ENCODE results near the gene SLC29A1.

Gene SLC29A1

GRCh38 chr6:44263354-44264100, 40.1 kb downstream of the SLC29A1 start:
- DNase-seq = peak in 3 of 10 donors; percentile 23 to 58 (median 37)
- intact Hi-C loops (cut with DNase I) = no loop called here

- intact Hi-C loops (cut with DNase I) = no loop called here
- DNase-seq = peak in 4 of 10 donors; percentile 26 to 83 (median 74)
These were observed 41.0 kb downstream of the SLC29A1 start for GRCh38 chr6:44264154-44265006.

GRCh38 chr6:44265007-44265721, 41.8 kb downstream of the SLC29A1 start, which contains the start of gene NFKBIE:
TSS of gene NFKBIE (minus strand) at chr6:44265551. CDS start at chr6:44265346, 205 bp downstream.
- intact Hi-C loops (cut with DNase I) = no loop called here
- DNase-seq = peak; percentile 87 to 99 (median 93)

GRCh38 chr6:44265722-44266233, 42.4 kb downstream of the SLC29A1 start:
- intact Hi-C loops (cut with DNase I) = no loop called here
- peak in 3 of 10 donors; percentile 29 to 61 (median 45) for DNase-seq

GRCh38 chr6:44266347-44266746, 43.0 kb downstream of the SLC29A1 start:
- intact Hi-C loops (cut with DNase I) = no loop called here
- peak in 4 of 10 donors; percentile 15 to 18 (median 15) for DNase-seq

GRCh38 chr6:44267252-44267651, 43.9 kb downstream of the SLC29A1 start:
- DNase-seq = peak in 4 of 10 donors; percentile 8 to 35 (median 25)
- intact Hi-C loops (cut with DNase I) = no loop called here

GRCh38 chr6:44268095-44268628, 44.8 kb downstream of the SLC29A1 start:
- peak in 8 of 10 donors; percentile 40 to 92 (median 66) for DNase-seq
- intact Hi-C loops (cut with DNase I) = loop anchor here (1.0 kb wide), 2 partner anchors 36 to 70 kb away; no protein-coding TSS in a partner anchor

- peak in 1 of 10 donors; percentile 56 for DNase-seq
- intact Hi-C loops (cut with DNase I) = no loop called here
These were observed 46.0 kb downstream of the SLC29A1 start for GRCh38 chr6:44269178-44269920.

- intact Hi-C loops (cut with DNase I) = no loop called here
- peak in 7 of 10 donors; percentile 60 to 93 (median 61) for DNase-seq
These were observed 46.6 kb downstream of the SLC29A1 start, which contains the start of gene TMEM151B for GRCh38 chr6:44269921-44270525. TSS of gene TMEM151B (plus strand) at chr6:44270450. CDS start at chr6:44270743, 293 bp downstream.

- intact Hi-C loops (cut with DNase I) = no loop called here
- DNase-seq = peak in 2 of 10 donors; percentile 33 to 89
These were observed 47.4 kb downstream of the SLC29A1 start for GRCh38 chr6:44270526-44271405.

- intact Hi-C loops (cut with DNase I) = no loop called here
- peak in 1 of 10 donors; percentile 73 for DNase-seq
These were observed 48.0 kb downstream of the SLC29A1 start for GRCh38 chr6:44271406-44271723.

GRCh38 chr6:44271914-44272313, 48.5 kb downstream of the SLC29A1 start:
- peak in 2 of 10 donors; percentile 23 to 76 for DNase-seq
- intact Hi-C loops (cut with DNase I) = no loop called here

- intact Hi-C loops (cut with DNase I) = no loop called here
- peak in 1 of 10 donors; percentile 18 for DNase-seq
These were observed 49.1 kb downstream of the SLC29A1 start for GRCh38 chr6:44272529-44272928.

- peak in 3 of 10 donors; percentile 40 to 91 (median 88) for DNase-seq
- intact Hi-C loops (cut with DNase I) = no loop called here
These were observed 49.7 kb downstream of the SLC29A1 start for GRCh38 chr6:44272999-44273566.

GRCh38 chr6:44273617-44274016, 50.2 kb downstream of the SLC29A1 start:
- DNase-seq = peak in 1 of 10 donors; percentile 25
- intact Hi-C loops (cut with DNase I) = no loop called here

GRCh38 chr6:44275271-44275748, 51.9 kb downstream of the SLC29A1 start:
- intact Hi-C loops (cut with DNase I) = no loop called here

More at GRCh38 chr6:44275271-44275748, 51.9 kb downstream of the SLC29A1 start:
- DNase-seq = peak in 3 of 10 donors; percentile 68 to 85 (median 70)

Data from posterior cingulate gyrus (tissue), 11 donors.